Measurements from ENCODE around the gene TMEM259. TPM values are rescaled to one million over a fixed set of nuclear protein-coding genes. Genes with fewer than 3 reads are reported as not detected.

TMEM259 gene
- total and polyA plus RNA-seq, 2 donors (not counting 1 experiment from before 2014, with no cell fraction given): 373 to 607 TPM

GRCh38 chr19:1053176-1054101 lies 32.5 kb upstream of the TMEM259 start:
- POLR2A ChIA-PET: interaction anchor here (0.5 to 1.4 kb wide), 3 partner anchors 21 to 52 kb away, joined by 3 to 4 read pairs (median 3); partner anchors contain the start of gene CNN2
- 94% methylated on average over 31 of the region's 31 CpGs for WGBS (ENCODE audit: insufficient coverage)
- peaks cover 19% of the 10 kb centered on the region for H3K4me1 Mint-ChIP-seq

More at GRCh38 chr19:1053176-1054101, 32.5 kb upstream of the TMEM259 start:
- Histone ChIP-seq H3K27me3 (replicated peaks in 1 of 4; ENCODE audit: control extremely low read depth in 1 of 4, control insufficient read depth in 3 of 4, insufficient read depth in 4 of 4, low read length in 3 of 4) (no peaks in the 10 kb centered on the region), H4K20me1 (ENCODE audit: control insufficient read depth, insufficient read depth, low read length, poor library complexity, severe bottlenecking) (no peaks in the 10 kb centered on the region), H3K9ac (ENCODE audit: low read length) (no peak overlapping the region), H3K4me2 (replicated peaks; ENCODE audit: low read depth, low read length, poor library complexity, severe bottlenecking) (no peak overlapping the region), H3K79me2 (ENCODE audit: control insufficient read depth, insufficient read depth, low read length) (peaks cover 3% of the 10 kb centered on the region), H3K27ac (ENCODE audit: low read length in 2 of 2) (no peak overlapping the region), H2AFZ (ENCODE audit: insufficient read depth, low read depth, low read length, poor library complexity, severe bottlenecking) (no peak overlapping the region), H3K9me3 (ENCODE audit: control extremely low read depth in 1 of 3, control insufficient read depth in 2 of 3, insufficient read depth in 1 of 3, low read length in 2 of 3) (peaks cover 1 to 49% (median 23%) of the 10 kb centered on the region in 3 donors), H3K4me1 (ENCODE audit: control insufficient read depth in 2 of 2, insufficient read depth in 2 of 2, low read length in 2 of 2) (peaks cover 0 to 16% of the 10 kb centered on the region in 2 donors), H3K36me3 (replicated peaks in 1 of 2; ENCODE audit: control extremely low read depth in 1 of 2, control insufficient read depth in 1 of 2, extremely low read depth in 1 of 2, insufficient read depth in 2 of 2, low read length in 1 of 2) (peaks cover 3 to 72% of the 10 kb centered on the region in 2 experiments), H3K4me3 (ENCODE audit: control extremely low read depth in 1 of 5, extremely low read depth in 1 of 5, insufficient read depth in 1 of 5, low read depth in 2 of 5, low read length in 4 of 5) (no peak overlapping the region)
- DNase-seq (no peak), ATAC-seq (ENCODE audit: low read depth) (no peak)
- TF ChIP-seq CTCF (IDR thresholded peaks at IDR 0.05) (no peak), EZH2 (IDR thresholded peaks at IDR 0.05; ENCODE audit: borderline replicate concordance, insufficient read depth, low read depth, low read length, poor library complexity, severe bottlenecking) (no peak)
- Mint-ChIP-seq H3K4me3 (no peak overlapping the region), H3K9me3 (ENCODE audit: insufficient read depth) (no peaks in the 10 kb centered on the region), H3K27ac (no peak overlapping the region), H3K27me3 (no peaks in the 10 kb centered on the region)
- intact Hi-C loops (cut with micrococcal nuclease): no loop called here
- CTCF ChIA-PET: interaction anchor here (1.3 to 1.5 kb wide), 2 partner anchors 11 to 35 kb away, joined by 3 to 4 read pairs; no protein-coding TSS in a partner anchor
